Heart left ventricle (tissue), 13 donors: Measurements from ENCODE around the gene RABL3.

Experiments
- POLR2A ChIP-seq, 2 donors: fragments of 450-650 bp; IDR thresholded peaks; one replicate each; pipeline ENCODE4 v1.6.1; 2017; ENCODE audit warnings: antibody characterized with exemption in 2 of 2, mild to moderate bottlenecking in 2 of 2, moderate library complexity in 2 of 2
- TF ChIP-seq, protein P1 (sequence below), 12 donors: fragments of 200-600 bp; sonication (generic) in 4 of 12; IDR thresholded peaks; one replicate each; pipeline versions ENCODE4 v1.5.0 to v1.8.0; 2018 to 2022; ENCODE audit warnings: antibody characterized with exemption in 12 of 12, mild to moderate bottlenecking in 5 of 12
- donor health status: ischemic (EF 13 %, LVEDD 7.1; RV severe dilation, severe dysfunction).
- donor health status: DM: no; HTN: yes; CAD: no.
- donor health status: DM: no; HTN: no; CAD: no.
- donor health status: ischemic (EF 25% LVEDD 6.9; RV normal size, moderate dysfunction).
- donor health status: ischemic (EF 25% LVEDD 5.7; RV mildly dilated, moderate dysfunction).
- donor health status: ischemic (EF 35%, LVEDD 5.7; RV mildly dilated, moderate dysfunction).
- donor health status: nonischemic (EF 11% LVEDD 7.7; RV severe dilation, severe dysfunction).
- donor health status: DM: yes; HTN: yes; CAD: no.
- donor health status: PGD.
- donor health status: ischemic (EF 29% LVEDD 5.4; RV normal size, mild dysfunction).
- donor health status: nonischemic (EF 23%, LVEDD 6.1; RV moderate dilation, normal function).

DNA sequence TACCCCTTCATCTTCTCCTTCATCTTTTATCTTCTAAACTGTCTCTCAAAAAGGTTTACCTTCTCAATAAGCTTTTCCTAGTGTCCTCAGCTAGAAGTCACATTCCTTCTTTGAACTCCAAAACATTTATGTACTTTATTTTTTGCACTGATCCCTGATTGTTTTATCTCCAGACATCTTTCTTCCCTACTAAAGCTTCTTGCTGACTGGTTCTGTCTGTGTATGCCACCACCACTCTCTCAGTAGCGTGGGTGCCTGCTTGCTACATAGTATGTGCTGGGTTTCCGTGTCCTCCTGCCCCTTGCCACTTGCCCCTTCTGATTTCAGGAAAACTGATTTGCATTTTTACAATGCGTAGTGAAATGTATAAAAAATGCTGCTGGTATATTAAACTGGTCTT is 24.3 kb upstream of the RABL3 start:
- TF ChIP-seq, protein P1, sequence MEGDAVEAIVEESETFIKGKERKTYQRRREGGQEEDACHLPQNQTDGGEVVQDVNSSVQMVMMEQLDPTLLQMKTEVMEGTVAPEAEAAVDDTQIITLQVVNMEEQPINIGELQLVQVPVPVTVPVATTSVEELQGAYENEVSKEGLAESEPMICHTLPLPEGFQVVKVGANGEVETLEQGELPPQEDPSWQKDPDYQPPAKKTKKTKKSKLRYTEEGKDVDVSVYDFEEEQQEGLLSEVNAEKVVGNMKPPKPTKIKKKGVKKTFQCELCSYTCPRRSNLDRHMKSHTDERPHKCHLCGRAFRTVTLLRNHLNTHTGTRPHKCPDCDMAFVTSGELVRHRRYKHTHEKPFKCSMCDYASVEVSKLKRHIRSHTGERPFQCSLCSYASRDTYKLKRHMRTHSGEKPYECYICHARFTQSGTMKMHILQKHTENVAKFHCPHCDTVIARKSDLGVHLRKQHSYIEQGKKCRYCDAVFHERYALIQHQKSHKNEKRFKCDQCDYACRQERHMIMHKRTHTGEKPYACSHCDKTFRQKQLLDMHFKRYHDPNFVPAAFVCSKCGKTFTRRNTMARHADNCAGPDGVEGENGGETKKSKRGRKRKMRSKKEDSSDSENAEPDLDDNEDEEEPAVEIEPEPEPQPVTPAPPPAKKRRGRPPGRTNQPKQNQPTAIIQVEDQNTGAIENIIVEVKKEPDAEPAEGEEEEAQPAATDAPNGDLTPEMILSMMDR (IDR thresholded peaks at IDR 0.05), result no peak
- no peak for TF ChIP-seq POLR2A (IDR thresholded peaks at IDR 0.05)
